Stimulated activated CD4-positive, alpha-beta T cell treated with anti-CD3 and anti-CD28 coated beads, Interleukin-12 subunit alpha, Interleukin-12 subunit beta, amount 100 ng/mL, for 24 hours (primary cell): ENCODE data around the gene BAHCC1.

ENCODE experiments used
- DNase-seq, 2 experiments: peaks; one replicate each; pipeline ENCODE4 v3.0.0-alpha.2; 2020; ENCODE audit warnings: low read depth in 2 of 2

Gene BAHCC1

DNA sequence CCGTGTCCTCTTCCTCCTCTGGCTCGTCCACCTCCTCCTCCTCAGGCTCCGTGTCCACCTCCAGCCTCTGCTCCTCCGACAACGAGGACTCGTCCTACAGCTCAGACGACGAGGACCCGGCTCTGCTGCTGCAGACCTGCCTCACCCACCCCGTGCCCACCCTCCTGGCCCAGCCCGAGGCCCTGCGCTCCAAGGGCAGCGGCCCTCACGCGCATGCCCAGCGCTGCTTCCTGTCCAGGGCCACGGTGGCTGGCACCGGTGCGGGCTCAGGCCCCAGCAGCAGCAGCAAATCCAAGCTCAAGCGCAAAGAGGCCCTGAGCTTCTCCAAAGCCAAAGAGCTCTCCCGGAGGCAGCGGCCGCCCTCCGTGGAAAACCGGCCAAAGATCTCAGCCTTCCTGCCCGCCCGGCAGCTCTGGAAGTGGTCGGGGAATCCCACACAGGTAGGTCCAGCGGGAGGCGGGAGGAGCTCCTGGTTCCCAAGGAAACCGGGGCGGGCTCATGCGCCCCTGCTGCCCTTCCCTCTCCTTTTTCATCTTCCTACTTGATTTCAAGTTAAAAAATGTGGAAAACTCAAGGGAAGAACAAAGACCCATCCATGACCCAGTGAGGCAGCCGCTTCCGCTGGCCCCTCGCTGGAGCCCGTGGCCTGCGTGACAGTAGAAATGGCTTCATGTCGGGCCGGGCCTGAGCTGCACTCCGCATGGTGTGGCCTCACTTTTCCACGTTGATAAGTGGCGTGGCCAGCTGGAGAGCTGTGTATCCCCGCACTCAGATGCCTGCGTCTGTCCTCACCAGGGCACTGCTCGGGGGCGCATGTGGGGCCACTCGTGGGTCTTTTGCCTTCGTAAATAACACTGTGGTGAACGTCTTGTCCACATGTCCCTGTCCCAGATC, 66.6 kb downstream of the BAHCC1 start:
- DNase-seq: no peak

DNA sequence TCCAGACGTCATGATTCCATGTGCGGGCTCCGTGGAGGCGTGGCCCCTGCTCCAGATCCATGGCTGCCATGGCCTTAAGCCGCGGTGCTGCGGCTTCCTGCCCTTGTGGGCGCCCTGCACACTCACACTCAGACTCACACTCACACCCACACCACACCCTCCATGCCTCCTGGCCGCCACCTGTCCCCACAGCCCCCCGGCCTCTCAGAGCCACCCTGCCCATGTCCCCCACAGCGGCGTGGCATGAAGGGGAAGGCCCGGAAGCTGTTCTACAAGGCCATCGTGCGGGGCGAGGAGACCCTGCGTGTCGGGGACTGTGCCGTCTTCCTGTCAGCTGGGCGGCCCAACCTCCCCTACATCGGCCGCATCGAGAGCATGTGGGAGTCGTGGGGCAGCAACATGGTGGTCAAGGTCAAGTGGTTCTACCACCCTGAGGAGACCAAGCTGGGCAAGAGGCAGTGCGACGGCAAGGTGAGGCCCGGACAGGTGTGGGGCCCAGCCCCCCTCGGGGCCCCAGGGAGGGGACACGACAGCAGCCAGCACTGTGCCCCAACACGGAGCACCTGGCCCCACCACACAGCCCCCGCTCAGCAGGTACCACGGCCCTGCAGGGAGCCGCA, 67.4 kb downstream of the BAHCC1 start:
- DNase-seq: no peak

DNA sequence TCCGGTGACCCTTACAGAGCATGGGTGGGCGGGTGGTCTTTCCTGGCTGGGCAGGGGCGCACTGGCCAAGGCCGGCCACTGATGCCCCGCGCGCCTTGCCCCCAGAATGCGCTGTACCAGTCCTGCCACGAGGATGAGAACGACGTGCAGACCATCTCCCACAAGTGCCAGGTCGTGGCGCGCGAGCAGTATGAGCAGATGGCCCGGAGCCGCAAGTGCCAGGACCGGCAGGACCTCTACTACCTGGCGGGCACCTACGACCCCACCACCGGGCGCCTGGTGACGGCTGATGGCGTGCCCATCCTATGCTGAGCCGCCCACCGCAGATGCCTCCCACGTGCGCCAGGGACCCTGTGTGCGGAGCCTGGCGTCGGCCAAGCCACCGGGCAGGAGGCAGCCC, 68.2 kb downstream of the BAHCC1 start:
- no peak for DNase-seq

DNA sequence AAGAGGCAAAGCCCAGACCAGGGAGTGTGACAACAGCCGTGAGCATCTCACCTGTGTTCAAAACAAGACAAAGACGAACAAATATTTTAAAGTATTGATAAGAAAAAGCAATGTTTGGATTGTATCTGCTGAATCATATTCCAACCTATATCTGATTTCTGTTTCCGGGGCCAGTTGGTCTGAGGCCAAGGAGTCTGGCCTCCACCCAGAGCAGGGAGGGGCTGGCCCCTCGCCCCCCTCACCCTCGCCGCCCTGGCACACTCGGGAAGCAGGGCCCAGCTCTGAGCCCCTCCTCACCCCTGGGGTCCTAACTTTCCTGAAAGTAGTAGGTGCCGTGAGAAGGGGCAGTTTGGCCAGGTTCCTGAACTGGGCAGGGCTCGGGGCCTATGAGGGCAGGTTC, 69.3 kb downstream of the BAHCC1 start:
- DNase-seq: no peak

DNA sequence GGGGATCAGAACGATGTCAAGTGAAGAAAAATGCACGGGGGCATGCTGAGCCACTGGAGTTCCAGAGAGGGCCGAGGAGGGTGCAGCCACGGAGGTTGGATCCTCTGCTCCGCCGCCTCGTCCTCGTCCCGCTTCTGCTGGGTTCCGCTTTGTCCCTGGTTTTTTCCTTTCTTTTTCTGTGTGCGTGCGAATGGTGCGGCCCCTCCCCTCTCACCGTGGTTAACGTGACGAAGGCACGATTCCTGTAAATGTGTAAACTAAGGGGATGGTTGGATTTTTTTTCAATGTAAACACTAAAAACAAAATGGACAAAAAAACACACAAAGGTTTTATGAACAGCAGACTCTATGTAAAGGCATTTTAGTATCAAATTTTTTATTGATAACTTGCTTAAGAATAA, 70.7 kb downstream of the BAHCC1 start:
- DNase-seq: no peak

DNA sequence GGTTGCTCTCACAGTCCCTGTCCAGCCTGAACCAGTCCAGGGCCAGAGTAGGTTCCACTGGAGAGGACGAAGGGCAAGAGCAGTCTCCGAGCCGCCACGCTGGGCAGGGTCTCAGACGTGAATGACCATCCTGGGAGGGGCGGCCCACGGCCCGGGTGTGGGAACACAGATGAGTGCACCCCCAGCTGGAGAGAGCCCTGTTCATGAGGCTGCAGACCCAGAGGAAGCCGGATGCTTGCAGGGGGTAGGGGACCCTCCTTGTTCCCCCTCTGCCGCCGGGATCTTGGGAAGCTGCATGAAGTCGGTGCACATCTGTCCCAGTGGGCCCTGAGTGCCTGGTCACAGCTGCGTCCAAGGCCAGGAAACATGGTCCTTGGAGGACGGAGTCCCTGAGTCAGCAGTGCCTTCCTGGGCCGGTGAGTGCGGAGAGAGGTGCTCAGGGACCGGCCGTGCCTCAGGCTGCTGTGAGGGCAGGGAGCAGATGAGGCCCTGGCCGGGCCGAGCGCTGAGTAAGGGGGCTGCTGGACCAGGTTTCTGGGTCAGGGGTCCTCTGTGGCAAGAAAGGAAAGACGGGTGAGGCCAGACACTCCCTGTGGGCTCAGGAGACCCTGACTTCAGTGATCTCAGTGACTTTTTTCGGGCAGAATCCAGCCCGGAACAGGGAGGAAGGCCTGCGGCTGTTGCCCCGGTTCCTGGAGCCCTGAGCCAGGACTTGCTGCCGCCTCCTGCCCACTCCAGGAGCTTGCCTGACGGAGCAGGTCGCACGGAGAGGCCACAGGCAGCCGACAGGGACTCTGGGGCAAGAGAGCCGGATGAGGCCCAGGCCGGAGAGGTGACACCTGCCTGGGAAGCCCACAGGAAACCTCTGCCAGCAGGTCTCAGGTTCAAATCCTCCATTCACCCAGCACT, 71.6 kb downstream of the BAHCC1 start:
- DNase-seq: no peak

DNA sequence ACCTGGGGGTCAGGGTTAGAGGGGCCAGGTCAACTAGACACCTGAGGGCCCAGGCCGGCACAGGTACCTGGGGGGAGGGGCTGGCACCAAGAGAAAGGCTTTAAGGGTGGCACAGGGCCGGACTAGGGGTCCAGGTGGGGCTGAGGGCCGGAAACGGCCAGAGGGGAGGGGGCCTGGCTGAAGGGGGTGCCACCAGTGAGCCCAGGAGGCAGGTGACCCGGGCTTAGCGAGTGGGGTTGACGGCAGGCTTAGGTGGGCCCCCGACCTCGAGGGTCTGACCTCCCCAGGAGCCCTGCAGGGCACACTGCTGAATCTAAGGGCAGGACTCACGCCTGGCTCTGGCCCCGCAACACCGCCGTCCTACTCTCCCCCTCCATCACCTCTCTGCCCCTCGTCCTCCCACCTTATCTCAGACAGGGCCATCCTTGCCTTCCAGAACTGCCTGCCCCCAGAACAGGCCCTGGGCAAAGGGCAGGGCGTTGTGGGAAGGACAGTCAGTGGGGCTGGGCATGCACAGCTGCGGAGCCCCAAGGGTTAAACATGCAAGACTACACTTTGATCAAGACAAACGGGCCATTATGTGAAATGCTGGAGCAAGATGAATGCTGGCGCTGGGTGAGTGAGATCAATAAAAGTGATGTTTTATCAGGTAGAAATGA, 73.0 kb downstream of the BAHCC1 start:
- no peak for DNase-seq

DNA sequence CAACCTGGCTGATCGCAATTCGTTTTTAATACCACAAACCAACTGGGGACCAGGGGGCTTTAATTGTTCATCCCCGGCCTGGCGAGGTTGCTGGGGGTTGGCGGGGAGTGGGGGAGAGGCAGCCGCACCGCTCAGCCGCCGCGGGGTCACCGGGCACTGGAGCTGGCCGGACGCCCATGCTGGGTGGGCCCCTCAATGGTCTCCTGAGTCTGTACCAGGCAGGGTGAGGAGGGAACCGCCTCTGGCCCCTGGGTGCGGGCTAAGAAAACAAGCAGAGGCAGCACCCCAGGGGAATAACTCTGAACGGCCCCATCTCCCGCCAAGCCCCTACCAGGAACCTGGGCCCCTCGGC, 73.5 kb downstream of the BAHCC1 start:
- no peak for DNase-seq

DNA sequence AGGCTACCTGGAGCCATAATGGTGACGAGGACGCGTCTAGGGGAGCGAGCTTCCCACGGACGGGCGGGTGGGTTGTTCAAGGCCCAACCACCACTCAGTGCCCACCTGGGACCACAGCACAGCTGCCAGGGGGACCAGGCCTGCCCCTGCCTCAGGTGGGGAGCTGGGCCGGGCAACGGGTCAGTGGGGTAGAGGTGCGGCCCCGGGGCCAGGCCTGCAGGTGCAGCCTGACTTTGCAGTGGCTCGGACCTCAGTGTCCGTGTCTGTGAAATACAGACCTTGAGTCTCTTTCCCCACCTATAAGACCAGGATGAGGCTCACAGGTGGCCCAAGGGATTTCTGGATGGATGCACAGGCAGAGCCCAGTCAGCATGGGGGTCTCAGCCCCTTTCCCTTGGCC, 74.0 kb downstream of the BAHCC1 start:
- no peak for DNase-seq

DNA sequence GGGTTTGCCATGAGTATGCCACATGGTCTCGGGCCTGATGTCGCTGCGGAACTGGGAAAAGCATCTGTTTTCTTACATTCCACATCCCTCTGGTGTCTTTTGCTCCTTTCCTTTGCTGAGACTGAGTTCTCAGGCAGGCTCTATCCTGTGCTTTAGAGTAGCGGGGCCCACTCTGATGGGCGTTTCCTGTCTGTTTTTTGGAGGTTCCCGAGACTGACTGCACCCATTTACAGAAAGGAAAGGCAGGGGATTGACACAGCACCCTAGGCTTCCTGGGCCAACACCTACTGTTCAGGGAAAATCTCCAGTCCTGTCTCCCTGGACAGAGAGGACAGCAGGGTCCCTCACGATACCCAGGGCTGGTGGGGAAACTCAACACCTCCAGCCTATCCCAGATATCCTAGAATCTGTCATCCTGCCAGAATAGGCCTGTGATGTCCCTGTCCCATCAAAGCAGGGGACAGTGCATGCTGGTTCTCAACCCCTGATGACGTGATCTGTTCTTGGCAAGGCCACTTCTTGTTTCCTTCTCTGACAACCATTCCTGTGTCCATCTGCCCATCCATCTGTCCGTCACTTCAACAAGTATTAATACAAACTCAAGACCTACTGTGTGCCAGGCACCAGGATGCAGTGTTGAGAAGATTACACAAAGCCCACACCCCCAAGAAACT, 75.2 kb downstream of the BAHCC1 start:
- DNase-seq: no peak

DNA sequence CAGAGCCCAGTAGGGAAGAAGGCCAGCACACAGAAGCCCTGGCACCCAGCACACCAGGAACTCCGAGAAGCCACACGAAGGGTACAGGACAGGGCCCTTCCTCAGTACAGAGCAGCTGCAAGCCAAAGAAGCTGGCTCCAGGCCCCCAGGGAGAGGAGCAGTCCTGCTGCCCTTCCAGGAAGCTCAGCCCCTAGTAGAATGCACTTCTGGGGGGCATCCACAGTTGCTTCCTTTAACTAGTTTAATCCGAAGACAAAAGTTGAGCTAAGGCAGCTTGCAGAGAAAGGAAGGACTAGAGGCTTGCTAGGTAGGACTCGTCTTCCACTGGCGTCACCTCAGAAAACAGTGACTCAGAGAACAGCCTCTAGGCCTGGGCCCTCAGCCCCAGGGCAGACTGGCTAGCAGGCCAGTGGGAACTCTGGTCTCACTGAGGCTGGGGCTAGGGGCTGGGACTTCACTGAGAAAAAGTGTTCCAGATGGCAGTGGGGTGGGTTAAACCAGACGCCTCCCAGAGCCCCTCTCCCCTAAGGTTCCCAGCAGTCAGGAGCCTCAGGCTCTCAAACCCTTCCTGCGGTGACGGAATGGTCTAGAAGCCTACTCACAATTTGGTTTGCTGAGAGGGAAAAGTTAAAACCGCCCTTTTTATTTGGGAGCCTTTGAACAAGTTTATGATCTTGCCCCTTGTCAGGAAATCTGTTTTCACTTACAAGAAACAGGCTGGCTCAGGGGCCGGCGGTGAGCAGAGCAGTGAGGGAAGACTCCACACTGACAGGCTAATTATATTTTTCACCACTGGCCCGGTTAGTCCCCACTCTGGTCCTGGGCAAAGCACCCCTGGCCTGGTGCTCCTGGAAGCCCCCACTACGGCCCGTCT, 75.9 kb downstream of the BAHCC1 start:
- DNase-seq: no peak

DNA sequence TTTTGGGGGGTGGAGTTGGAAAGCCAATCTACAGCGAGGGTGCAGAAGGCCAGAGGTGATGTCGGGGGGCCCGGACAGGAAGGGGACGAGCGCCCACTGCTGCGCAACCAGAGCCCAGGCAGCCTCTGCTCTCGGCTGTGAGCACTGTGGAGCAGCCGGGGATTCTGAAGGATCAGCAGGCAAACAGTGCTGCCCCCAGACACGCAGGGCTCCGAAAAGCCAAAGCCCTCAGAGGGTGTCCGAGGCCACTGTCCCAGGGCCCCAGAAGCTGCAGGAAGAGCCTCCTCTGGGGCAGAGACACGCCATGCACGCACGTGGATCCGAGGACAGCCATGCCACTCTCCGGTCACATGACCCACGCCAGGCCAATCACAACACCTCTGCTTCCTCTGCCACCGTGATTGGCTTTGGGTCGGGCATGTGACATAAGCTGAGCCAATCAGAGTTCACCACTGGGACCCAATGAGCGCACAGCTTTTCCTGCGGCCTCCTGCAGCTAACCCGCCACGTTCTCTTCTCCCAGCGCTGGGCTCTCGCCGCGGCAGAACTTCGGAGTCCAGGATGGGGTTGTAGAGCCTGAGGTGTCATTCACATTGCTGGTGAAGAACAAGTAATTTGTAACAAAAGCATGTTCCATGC, 76.7 kb downstream of the BAHCC1 start:
- no peak for DNase-seq

DNA sequence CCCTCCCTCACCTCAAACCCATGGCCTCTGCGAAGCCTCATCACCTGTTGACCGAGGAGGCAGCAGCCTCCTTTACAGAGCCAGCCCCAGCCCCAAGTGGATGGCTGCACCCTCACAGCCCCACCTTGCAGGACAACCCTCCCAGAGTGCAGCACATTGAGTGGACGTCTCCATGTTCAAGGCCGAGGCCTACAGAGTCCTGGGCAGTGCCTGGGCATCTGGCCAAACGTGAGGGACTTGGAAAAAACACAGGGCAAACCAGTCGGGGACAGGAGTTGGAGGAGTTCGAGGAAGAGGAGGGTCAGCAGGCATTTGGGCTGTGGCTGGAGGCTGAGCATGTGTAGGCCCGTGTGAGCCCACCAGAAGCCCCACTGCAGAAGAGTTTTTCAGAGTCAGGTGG, 77.8 kb downstream of the BAHCC1 start:
- DNase-seq: no peak

DNA sequence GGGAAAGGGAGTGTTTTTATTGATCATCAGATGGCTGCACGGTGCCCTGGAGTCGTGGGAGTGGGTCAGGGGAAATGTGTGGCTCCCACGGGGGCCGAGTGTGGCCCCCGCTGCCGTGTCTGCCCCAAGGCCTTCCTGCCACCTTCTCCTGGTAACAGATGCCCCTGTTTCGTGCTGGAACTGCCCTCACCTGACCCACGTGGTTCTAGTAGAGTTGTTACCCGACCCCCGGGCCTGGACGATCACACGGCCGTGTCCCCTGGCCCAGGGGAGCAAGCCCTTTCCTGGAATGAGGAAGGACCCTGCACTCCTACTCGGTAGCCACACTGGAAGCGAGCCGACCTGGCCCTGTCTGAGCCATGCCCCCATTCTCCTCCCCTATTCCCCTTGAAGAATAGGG, 79.7 kb downstream of the BAHCC1 start:
- no peak for DNase-seq

DNA sequence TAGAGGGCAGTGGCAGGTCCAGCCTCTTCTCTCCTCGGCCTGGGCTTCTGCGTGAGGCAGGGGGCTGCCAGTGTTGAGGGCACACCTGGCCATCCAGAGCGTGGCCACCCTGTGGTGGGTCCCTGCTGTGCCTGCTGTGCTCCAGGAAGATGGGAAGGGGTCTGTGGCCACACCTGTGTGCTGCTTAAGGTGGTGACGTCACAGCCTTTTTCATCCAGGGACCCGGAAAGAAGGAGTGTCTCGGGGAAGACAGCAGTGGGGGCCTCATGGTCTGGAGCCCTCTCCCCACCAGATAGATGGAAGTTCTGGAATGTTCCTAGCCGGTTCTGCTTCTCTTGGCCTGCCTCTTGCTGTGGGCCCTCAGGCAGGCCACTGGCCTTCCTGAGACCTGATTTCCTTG, 80.8 kb downstream of the BAHCC1 start:
- DNase-seq: no peak

DNA sequence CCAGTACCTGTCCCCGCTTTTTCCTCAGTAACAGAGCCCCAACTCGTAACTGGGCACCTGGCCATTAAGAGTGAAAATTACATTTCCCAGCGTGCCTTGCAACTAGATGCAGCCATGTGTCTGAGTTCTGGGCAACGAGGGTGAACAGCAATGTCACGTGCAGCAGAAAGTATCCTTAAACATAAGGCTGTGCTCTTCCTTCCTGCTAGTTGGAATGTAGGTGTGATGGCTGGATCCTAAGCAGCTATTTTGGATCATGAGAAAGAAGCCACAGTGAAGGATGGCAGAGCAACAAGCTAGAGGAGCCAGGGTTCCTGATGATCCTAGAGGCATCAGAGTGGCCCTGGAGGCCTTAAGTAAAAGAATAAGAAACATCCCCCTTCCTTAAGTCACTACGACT, 81.4 kb downstream of the BAHCC1 start:
- DNase-seq: no peak

DNA sequence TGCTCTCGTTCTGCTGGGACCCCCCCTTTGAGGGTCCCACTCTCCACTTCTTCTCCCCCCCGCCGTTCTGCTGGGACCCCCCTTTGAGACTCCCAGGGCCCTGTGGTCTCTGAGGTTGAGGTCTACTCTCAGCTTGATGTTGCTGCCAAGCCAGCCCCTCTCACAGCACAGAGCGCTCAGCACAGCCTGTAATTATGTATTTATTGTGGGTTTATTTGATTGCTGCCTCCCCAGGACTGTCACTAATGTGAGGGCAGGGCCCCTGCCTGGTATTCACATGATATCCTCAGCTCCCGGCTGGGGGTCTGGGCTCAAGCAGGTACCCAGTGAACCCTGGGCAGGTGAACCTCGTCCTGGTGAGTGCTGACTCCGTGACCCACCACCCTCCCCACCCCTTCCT, 81.9 kb downstream of the BAHCC1 start:
- DNase-seq: no peak

DNA sequence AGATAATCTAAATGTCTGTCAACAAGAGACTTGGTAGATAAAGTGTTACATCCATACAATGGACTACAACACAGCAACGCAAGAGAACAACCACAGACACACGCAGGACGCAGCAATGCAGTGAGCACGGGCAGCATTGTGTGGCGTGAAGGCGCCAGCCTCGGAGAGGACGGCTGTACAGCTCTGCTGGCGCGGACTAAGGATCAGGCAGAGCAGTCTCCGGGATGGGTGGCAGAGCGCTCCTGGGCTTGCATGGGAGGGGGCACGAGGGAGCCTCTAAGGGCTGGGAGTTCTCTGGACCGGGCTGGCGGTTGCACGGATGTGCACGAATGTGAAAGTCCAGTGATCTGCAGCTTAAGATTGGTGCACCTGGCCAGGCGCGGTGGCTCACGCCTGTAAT, 82.9 kb downstream of the BAHCC1 start:
- no peak for DNase-seq

DNA sequence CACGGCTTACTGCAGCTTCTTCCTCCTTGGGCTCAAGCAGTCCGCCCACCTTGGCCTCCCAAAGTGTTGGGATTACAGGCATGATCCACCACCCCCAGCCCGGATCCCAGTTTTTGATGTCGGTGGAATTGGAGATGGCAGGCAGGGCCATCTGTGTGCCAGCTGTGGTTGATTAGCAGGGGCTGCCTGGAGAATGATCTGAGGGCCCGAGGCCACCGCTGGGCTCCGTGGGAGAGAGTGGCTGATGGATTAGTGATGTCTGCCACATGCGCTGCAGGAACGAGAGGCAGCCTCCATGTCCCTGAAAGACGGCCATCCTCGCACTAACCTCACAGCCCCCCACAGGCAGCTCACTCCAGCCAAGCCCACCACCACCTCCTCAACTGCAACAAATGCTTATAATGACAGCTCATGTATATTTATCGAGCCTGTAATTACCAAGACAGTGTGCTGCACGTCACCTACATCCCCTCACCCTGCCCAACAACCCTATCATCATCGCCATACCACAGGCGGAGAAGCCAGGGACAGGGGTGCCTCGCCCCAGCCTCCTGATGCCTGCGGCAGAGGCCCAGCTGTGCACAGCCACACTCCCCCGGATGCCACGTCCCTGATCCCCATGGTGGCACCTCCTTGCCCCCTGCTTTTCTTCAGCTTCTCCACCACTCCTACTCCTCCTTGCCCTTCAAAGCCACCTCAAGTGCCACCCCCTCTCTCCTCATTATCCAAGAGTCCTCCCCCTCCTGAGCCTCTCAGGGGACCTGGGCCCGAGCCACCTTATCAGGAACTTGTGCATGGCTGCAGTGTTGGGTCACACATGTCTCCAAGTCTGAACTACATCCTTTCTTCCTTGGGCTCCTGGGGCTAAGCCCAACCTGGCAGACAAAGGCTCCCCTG, 84.2 kb downstream of the BAHCC1 start:
- DNase-seq: no peak
